ENCODE results near the gene ERAL1.
"Not testable (repeated sequence)": the region's sequence is repeated elsewhere in the genome, so short reads cannot be mapped to it uniquely, and the experiment has no call there.

The ERAL1 gene

DNA sequence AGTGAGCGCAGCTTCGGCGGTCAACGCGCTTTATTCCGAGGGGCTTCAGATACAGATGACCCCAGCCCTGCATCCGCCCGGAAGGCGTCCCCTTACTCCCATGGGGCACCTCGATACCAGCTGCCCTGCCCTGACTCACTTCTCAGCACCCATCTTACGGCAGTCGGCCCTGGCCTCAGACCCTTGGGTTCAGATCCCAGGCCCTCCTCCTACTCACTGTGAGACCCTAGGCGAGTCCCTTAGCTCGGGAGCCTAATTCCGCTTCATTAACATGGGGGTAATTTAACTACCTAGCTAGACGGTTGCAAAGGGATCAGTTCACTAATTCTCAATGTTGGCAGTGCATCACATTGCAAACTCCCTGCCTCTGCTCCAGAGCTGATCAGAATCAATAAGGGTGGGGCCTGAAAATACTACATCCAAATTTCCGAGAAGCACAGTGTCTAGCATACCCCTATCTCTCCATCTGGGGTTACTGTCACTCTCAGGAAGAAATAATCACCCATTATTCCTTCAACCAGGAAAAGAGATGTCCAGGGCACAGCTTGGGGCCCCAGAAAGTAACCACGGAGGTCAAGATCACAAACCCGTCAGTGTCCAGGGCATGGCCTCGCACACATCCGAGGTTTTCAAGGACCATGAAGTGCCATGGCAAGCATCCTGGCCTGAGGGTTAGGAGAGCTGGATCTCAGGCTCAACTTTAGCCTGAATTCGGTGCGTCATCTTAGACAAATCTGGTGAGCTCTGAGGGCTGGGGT lies 43.1 kb downstream of the ERAL1 start:
- no peaks in the 10 kb centered on the region for H3K27me3 Mint-ChIP-seq
- H3K4me3 Mint-ChIP-seq, result peak overlapping the region; percentile 93
- peaks cover 64% of the 10 kb centered on the region for H3K4me1 Mint-ChIP-seq
- H3K36me3 Mint-ChIP-seq, result peaks cover 13% of the 10 kb centered on the region
- H3K27ac Mint-ChIP-seq, result peak overlapping the region; percentile 97
- H3K9me3 Mint-ChIP-seq, result no peaks in the 10 kb centered on the region

GRCh38 chr17:28898527-28898955 lies 43.7 kb downstream of the ERAL1 start:
- peaks cover 63% of the 10 kb centered on the region for H3K4me1 Mint-ChIP-seq
- no peak overlapping the region for H3K27ac Mint-ChIP-seq
- no peak overlapping the region for H3K4me3 Mint-ChIP-seq
- H3K36me3 Mint-ChIP-seq, result peaks cover 10% of the 10 kb centered on the region
- H3K9me3 Mint-ChIP-seq, result no peaks in the 10 kb centered on the region
- no peaks in the 10 kb centered on the region for H3K27me3 Mint-ChIP-seq

GRCh38 chr17:28899212-28899815 lies 44.5 kb downstream of the ERAL1 start:
- H3K36me3 Mint-ChIP-seq, result peaks cover 10% of the 10 kb centered on the region
- H3K9me3 Mint-ChIP-seq, result no peaks in the 10 kb centered on the region
- peaks cover 59% of the 10 kb centered on the region for H3K4me1 Mint-ChIP-seq
- H3K27ac Mint-ChIP-seq, result peak overlapping the region; percentile 59
- peak overlapping the region; percentile 28 for H3K4me3 Mint-ChIP-seq
- no peaks in the 10 kb centered on the region for H3K27me3 Mint-ChIP-seq

DNA sequence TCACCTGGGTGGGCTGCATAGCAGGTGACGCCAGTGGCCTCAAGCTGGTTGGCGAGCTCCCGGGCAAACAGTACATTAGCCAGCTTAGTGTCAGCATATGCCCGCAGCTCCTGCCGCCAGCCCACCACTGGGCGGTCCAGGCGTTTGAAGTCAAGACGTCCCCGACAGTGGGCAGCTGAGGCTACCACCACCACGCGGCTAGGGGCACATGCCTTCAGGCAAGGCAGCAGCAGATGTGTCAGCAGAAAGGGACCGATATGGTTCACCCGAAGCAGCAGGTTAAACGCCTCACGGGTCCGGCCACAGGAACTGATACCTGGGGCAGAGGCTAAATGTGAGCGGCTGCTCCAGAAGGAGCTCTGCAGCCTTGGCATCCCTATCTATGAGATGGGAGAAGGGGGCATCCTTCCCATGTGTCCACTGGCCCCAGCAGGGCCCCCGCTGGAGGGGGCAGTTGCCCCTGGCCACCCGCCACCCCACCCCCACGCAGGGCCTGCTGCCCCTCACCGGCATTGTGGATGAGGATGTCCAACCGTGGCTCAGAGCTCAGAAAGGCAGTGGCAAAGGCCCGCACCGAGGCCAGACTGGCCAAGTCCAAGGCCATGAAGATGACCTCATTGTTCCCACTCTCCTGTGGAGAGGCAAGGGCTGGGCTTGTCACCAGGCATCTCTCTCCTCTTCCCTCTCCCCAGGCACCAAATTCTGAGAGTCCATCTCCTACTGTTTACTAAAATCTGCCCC lies 46.3 kb downstream of the ERAL1 start:
- Mint-ChIP-seq H3K27me3 (no peaks in the 10 kb centered on the region), H3K36me3 (peaks cover 10% of the 10 kb centered on the region), H3K27ac (peak overlapping the region; percentile 87), H3K4me3 (peak overlapping the region; percentile 83), H3K9me3 (no peaks in the 10 kb centered on the region), H3K4me1 (peaks cover 49% of the 10 kb centered on the region)

GRCh38 chr17:28901866-28902818 lies 47.3 kb downstream of the ERAL1 start:
- Mint-ChIP-seq H3K27me3 (no peaks in the 10 kb centered on the region), H3K36me3 (peaks cover 10% of the 10 kb centered on the region), H3K9me3 (no peaks in the 10 kb centered on the region), H3K4me3 (peak overlapping the region; percentile 83), H3K27ac (peak overlapping the region; percentile 87), H3K4me1 (peaks cover 41% of the 10 kb centered on the region)

- H3K27ac Mint-ChIP-seq, result peak within 1 kb of the TSS; percentile 87
- peaks cover 10% of the 10 kb centered on the region for H3K36me3 Mint-ChIP-seq
- peak within 1 kb of the TSS; percentile 83 for H3K4me3 Mint-ChIP-seq
- H3K4me1 Mint-ChIP-seq, result peaks cover 39% of the 10 kb centered on the region
- H3K9me3 Mint-ChIP-seq, result no peaks in the 10 kb centered on the region
- no peaks in the 10 kb centered on the region for H3K27me3 Mint-ChIP-seq
These were observed 48.2 kb downstream of the ERAL1 start, which contains the start of gene DHRS13 for GRCh38 chr17:28902819-28903545. DHRS13 (minus strand) TSS chr17:28903079; CDS start chr17:28902944, 135 bp downstream.

GRCh38 chr17:28903546-28903841 lies 48.7 kb downstream of the ERAL1 start:
- peaks cover 36% of the 10 kb centered on the region for H3K4me1 Mint-ChIP-seq
- H3K27me3 Mint-ChIP-seq, H3K9me3 Mint-ChIP-seq, H3K36me3 Mint-ChIP-seq: not testable (repeated sequence)
- H3K27ac Mint-ChIP-seq, result peak overlapping the region; percentile 49
- peak overlapping the region; percentile 79 for H3K4me3 Mint-ChIP-seq

DNA sequence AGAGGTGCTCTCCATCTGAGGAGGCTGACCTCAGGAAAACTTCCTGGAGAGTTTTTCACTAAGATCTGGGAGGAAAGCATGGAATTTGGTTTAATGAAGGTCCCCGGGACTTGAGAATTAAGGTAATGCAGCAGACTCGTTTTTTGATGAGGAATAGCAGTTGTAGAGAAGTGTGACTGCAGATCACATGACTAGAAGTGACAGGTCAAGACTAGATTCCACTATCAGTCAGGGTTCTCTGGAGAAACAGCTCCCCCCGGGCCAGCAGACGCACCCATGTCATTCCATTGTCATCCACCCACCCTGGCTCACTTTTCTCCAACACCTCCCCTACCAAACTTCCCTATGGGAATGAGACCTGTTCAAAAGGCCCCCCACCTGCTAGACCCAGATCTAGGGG lies 50.0 kb downstream of the ERAL1 start:
- Mint-ChIP-seq H3K36me3 (peaks cover 8% of the 10 kb centered on the region), H3K27me3 (no peaks in the 10 kb centered on the region), H3K27ac (no peak overlapping the region), H3K4me1 (peaks cover 24% of the 10 kb centered on the region), H3K9me3 (no peaks in the 10 kb centered on the region), H3K4me3 (no peak overlapping the region)

DNA sequence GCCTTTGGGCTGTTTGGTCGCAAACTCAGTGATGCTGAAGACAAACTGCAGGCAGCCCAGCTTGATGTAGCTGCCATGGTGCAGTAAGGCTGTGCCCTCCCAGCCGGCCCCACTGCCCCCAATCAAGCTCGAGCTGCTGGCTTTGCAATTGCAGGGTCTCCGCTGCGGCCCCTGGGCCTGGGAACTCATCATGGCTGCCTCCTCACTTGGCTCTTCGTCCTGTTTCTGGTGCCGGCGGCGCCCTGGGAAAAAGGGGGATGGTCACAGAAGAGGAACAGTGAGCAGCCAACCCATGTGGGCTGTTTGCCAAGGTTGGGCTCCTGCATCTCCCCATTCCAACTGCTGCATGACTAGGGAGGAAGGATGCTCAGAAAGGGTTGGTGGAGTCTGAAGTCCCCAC lies 51.5 kb downstream of the ERAL1 start:
- Mint-ChIP-seq H3K27me3 (no peaks in the 10 kb centered on the region), H3K4me1 (peaks cover 15% of the 10 kb centered on the region), H3K27ac (no peak overlapping the region), H3K36me3 (peaks cover 6% of the 10 kb centered on the region), H3K9me3 (no peaks in the 10 kb centered on the region), H3K4me3 (no peak overlapping the region)

DNA sequence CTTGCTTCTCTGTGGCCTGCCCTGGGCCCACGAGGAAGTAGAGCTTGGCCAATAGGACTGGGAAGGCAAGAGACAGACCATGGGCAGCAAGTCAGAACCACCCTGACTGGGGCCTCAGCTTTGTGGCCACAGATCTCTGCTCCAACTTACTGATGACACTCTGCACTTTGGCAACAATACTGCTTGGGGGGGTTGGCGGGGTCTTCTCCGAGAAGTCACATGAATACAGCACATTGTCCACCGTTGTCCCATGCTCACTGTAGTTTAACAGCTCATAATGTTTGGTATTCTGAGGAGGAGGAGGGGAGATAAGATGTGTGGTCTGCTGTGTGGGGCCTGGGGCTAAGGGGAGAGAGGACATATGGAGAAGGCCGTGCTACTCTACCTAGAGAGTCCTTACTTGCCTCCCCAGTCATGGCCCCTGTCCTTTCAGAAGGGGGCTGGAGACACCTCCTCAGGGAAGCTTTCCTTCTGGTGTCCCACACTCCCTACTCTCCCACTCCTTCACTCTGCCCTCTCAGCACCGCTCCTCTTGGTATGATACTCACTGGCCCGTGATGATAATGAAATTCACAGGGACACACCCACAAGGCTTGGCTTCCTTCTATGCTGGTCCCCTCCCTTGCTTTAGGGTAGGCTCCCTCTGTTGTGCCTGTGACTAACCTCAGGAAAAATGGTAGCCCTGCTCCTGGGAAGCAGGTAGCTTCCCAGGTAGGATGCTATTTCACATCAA lies 52.1 kb downstream of the ERAL1 start:
- Mint-ChIP-seq H3K4me3 (no peak overlapping the region), H3K9me3 (no peaks in the 10 kb centered on the region), H3K4me1 (peaks cover 10% of the 10 kb centered on the region), H3K36me3 (peaks cover 6% of the 10 kb centered on the region), H3K27me3 (no peaks in the 10 kb centered on the region), H3K27ac (peak overlapping the region; percentile 52)

GRCh38 chr17:28907709-28908475 lies 53.1 kb downstream of the ERAL1 start:
- H3K27ac Mint-ChIP-seq, result peak overlapping the region; percentile 30
- H3K27me3 Mint-ChIP-seq, result no peaks in the 10 kb centered on the region
- H3K36me3 Mint-ChIP-seq, result peaks cover 8% of the 10 kb centered on the region
- no peak overlapping the region for H3K4me3 Mint-ChIP-seq
- no peaks in the 10 kb centered on the region for H3K9me3 Mint-ChIP-seq
- peaks cover 5% of the 10 kb centered on the region for H3K4me1 Mint-ChIP-seq

GRCh38 chr17:28908640-28909167 lies 53.9 kb downstream of the ERAL1 start:
- peaks cover 8% of the 10 kb centered on the region for H3K36me3 Mint-ChIP-seq
- H3K27ac Mint-ChIP-seq, result no peak overlapping the region
- H3K27me3 Mint-ChIP-seq, result no peaks in the 10 kb centered on the region
- H3K4me3 Mint-ChIP-seq, result no peak overlapping the region
- no peaks in the 10 kb centered on the region for H3K9me3 Mint-ChIP-seq
- H3K4me1 Mint-ChIP-seq, result no peaks in the 10 kb centered on the region

GRCh38 chr17:28910534-28910933 lies 55.7 kb downstream of the ERAL1 start:
- Mint-ChIP-seq H3K27ac (no peak overlapping the region), H3K4me1 (peaks cover 9% of the 10 kb centered on the region), H3K36me3 (peaks cover 16% of the 10 kb centered on the region), H3K9me3 (no peaks in the 10 kb centered on the region), H3K4me3 (no peak overlapping the region), H3K27me3 (no peaks in the 10 kb centered on the region)
